HepG2 (cell line): ENCODE results near the gene TIMM9. TPM values are rescaled to one million over a fixed set of nuclear protein-coding genes. Genes with fewer than 3 reads are reported as not detected.

Source experiments
- AGO1 ChIP-seq: fragments of 200-400 bp; formaldehyde crosslinking; IDR thresholded peaks from 2 replicates; pipeline ENCODE4 v1.6.1; 2017; ENCODE audit warnings: mild to moderate bottlenecking, low read depth, low read length, moderate library complexity; ENCODE audit not compliant: poor library complexity, severe bottlenecking
- AGO2 ChIP-seq: fragments of 200-400 bp; formaldehyde crosslinking; optimal IDR thresholded peaks from 2 replicates; pipeline ENCODE3; 2017; ENCODE audit warnings: mild to moderate bottlenecking, low read depth, low read length, moderate library complexity
- BORCS8-MEF2B ChIP-seq: sonication (generic); formaldehyde crosslinking; IDR thresholded peaks from 2 replicates; pipeline ENCODE4 v1.8.0; 2022; ENCODE audit warnings: mild to moderate bottlenecking, missing genetic modification reagents
- DR1 ChIP-seq: sonication (generic); formaldehyde crosslinking; IDR thresholded peaks from 2 replicates; pipeline ENCODE4 v1.8.0; 2021; ENCODE audit warnings: mild to moderate bottlenecking, missing genetic modification reagents, inconsistent platforms
- HCFC1 ChIP-seq: fragments of 150-350 bp; IDR thresholded peaks from 2 replicates; pipeline ENCODE4 v1.6.1; 2014; ENCODE audit warnings: low read depth, low read length
- LBX2 ChIP-seq: sonication (generic); formaldehyde crosslinking; IDR thresholded peaks from 2 replicates; pipeline ENCODE4 v1.5.0; 2020; ENCODE audit warnings: missing genetic modification reagents, mild to moderate bottlenecking, borderline replicate concordance
- MED1 ChIP-seq: sonication (generic); formaldehyde crosslinking; IDR thresholded peaks from 2 replicates; pipeline ENCODE4 v1.4.0; 2020; ENCODE audit warnings: missing genetic modification reagents
- NCOR1 ChIP-seq: fragments of 200-600 bp; sonication (generic); IDR thresholded peaks from 2 replicates; pipeline ENCODE4 v1.7.0; 2017; ENCODE audit warnings: antibody characterized with exemption, low read length, borderline replicate concordance
- NFIB ChIP-seq: sonication (generic); formaldehyde crosslinking; IDR thresholded peaks from 2 replicates; pipeline ENCODE4 v1.9.0; 2021; ENCODE audit warnings: missing genetic modification reagents, mild to moderate bottlenecking, borderline replicate concordance
- PAF1 ChIP-seq: IDR thresholded peaks from 2 replicates; pipeline ENCODE4 v1.6.1; 2016; ENCODE audit warnings: missing genetic modification reagents, missing compliant biosample characterization
- RARG ChIP-seq: sonication (generic); formaldehyde crosslinking; IDR thresholded peaks from 2 replicates; pipeline ENCODE4 v1.4.0; 2020; ENCODE audit warnings: low read depth, mild to moderate bottlenecking, missing genetic modification reagents
- REST ChIP-seq, 2 experiments: IDR thresholded peaks; 2 replicates each; pipeline ENCODE4 v1.6.1; 2011 to 2012; ENCODE audit warnings: low read length in 2 of 2, borderline replicate concordance in 1 of 2, low read depth in 1 of 2, mild to moderate bottlenecking in 1 of 2, moderate library complexity in 1 of 2
- RFX3 ChIP-seq: IDR thresholded peaks from 2 replicates; pipeline ENCODE4 v1.6.1; 2016; ENCODE audit warnings: missing biosample characterization, missing genetic modification reagents
- SALL2 ChIP-seq: sonication (generic); formaldehyde crosslinking; IDR thresholded peaks from 2 replicates; pipeline ENCODE4 v1.8.1; 2023; ENCODE audit warnings: mild to moderate bottlenecking, missing genetic modification reagents, inconsistent platforms
- ZFP36 ChIP-seq: fragments of 150-350 bp; IDR thresholded peaks from 2 replicates; pipeline ENCODE4 v1.6.1; 2018; ENCODE audit warnings: borderline replicate concordance, low read length, low read depth; ENCODE audit not compliant: partially characterized antibody
- ZNF512 ChIP-seq: sonication (generic); formaldehyde crosslinking; IDR thresholded peaks from 2 replicates; pipeline ENCODE4 v1.4.0; 2020; ENCODE audit warnings: mild to moderate bottlenecking, missing genetic modification reagents
- ZNF530 ChIP-seq: sonication (generic); formaldehyde crosslinking; IDR thresholded peaks from 2 replicates; pipeline ENCODE4 v1.5.0; 2020; ENCODE audit warnings: low read depth, mild to moderate bottlenecking, missing genetic modification reagents
- ZNF629 ChIP-seq: sonication (generic); formaldehyde crosslinking; conservative IDR thresholded peaks from 2 replicates; pipeline ENCODE4 v1.5.0; 2020; ENCODE audit warnings: missing genetic modification reagents
- ZNF777 ChIP-seq: sonication (generic); formaldehyde crosslinking; IDR thresholded peaks from 2 replicates; pipeline ENCODE4 v1.4.0; 2020; ENCODE audit warnings: missing genetic modification reagents
- ZXDC ChIP-seq: sonication (generic); formaldehyde crosslinking; IDR thresholded peaks from 2 replicates; pipeline ENCODE4 v1.5.0; 2020; ENCODE audit warnings: mild to moderate bottlenecking, missing genetic modification reagents
- polyA plus RNA-seq, 8 experiments: library from polyadenylated mRNA; depleted of rRNA in 3 of 8; stranded (reverse) in 7 of 8; unstranded in 1 of 8; fragments of >200 nt; fragmentation: Illumina TruSeq in 4 of 8; extraction: Trizol in 4 of 8; gene quantifications; 2 replicates each; pipeline versions ENCODE4 v1.2.1 to v1.2.3, GENCODE V29; 2011 to 2016; ENCODE audit warnings: low read depth in 4 of 8, missing spikeins in 1 of 8, mixed read lengths in 1 of 8; ENCODE audit not compliant: insufficient read depth in 1 of 8
- total RNA-seq, 5 experiments: library from RNA; depleted of rRNA; stranded (reverse); fragments of >200 nt; fragmentation: Illumina TruSeq; extraction: Trizol; gene quantifications; 2 replicates each; pipeline ENCODE4 v1.2.3, GENCODE V29; 2016; ENCODE audit warnings: low read depth in 1 of 5

The TIMM9 gene
- total and polyA plus RNA-seq, 2 of the 13 experiments (the other 11 are each of a cell fraction or from before 2014, with no cell fraction given): 30.5 to 42.5 TPM

GRCh38 chr14:58426670-58427280 is 556 bp downstream of the TIMM9 start (continued):
- TF ChIP-seq RFX3 (CRISPR knock-in tag) (no peak), AGO1 (peak; percentile 41), SALL2 (peak; percentile 64; the same call in 1 of the 2 replicates), NFIB (no peak), ZNF512 (CRISPR knock-in tag) (no peak), ZNF530 (CRISPR knock-in tag) (no peak), ZNF777 (CRISPR knock-in tag) (no peak), MED1 (no peak; the same call in 1 of the 2 replicates), HCFC1 (no peak), LBX2 (CRISPR knock-in tag) (no peak), ZFP36 (no peak), PAF1 (CRISPR knock-in tag) (no peak), ZXDC (CRISPR knock-in tag) (no peak; the same call in 1 of the 2 replicates), ZNF629 (CRISPR knock-in tag) (no peak), BORCS8-MEF2B (CRISPR knock-in tag) (peak; percentile 79), NCOR1 (no peak), REST (IDR thresholded peaks at IDR 0.05; ENCODE audit: borderline replicate concordance in 1 of 2, low read depth in 1 of 2, low read length in 2 of 2) (peak in 1 of 2 experiments; percentile 25; a peak in 1 of 4 replicates), RARG (CRISPR knock-in tag) (no peak), AGO2 (no peak), DR1 (CRISPR knock-in tag) (no peak)
